GM18517 (cell line): ENCODE data around the gene BOLL.
"Not testable (repeated sequence)": the region's sequence is repeated elsewhere in the genome, so short reads cannot be mapped to it uniquely, and the experiment has no call there.

Experiments used
- ATAC-seq: cut with Tn5 transposase; IDR thresholded peaks from one replicate; pipeline ENCODE4 v1.9.1; 2021; ENCODE audit warnings: mild to moderate bottlenecking, moderate library complexity; ENCODE audit not compliant: unreplicated experiment

BOLL gene

GRCh38 chr2:197784956-197785941, at the start of gene BOLL:
Gene BOLL, minus strand, starts transcription at chr2:197785319. Its CDS starts 3,469 bp downstream, at chr2:197781850.
- ATAC-seq, result no peak

- not testable (repeated sequence) for ATAC-seq
These were observed 49.7 kb upstream of the BOLL start for GRCh38 chr2:197834771-197835170.

- ATAC-seq, result no peak
These were observed 43.5 kb upstream of the BOLL start for GRCh38 chr2:197828464-197829135.

GRCh38 chr2:197827618-197828017, 42.5 kb upstream of the BOLL start:
- no peak for ATAC-seq

GRCh38 chr2:197822333-197822732, 37.2 kb upstream of the BOLL start:
- no peak for ATAC-seq

GRCh38 chr2:197821550-197822289, 36.6 kb upstream of the BOLL start:
- ATAC-seq, result no peak

- no peak for ATAC-seq
These were observed 29.4 kb upstream of the BOLL start for GRCh38 chr2:197814526-197814925.

GRCh38 chr2:197813093-197813787, 28.1 kb upstream of the BOLL start:
- ATAC-seq, result no peak

- ATAC-seq, result no peak
These were observed 25.4 kb upstream of the BOLL start for GRCh38 chr2:197810491-197810890.

- no peak for ATAC-seq
These were observed 24.9 kb upstream of the BOLL start for GRCh38 chr2:197810016-197810415.

- ATAC-seq, result no peak
These were observed 23.9 kb upstream of the BOLL start for GRCh38 chr2:197809064-197809463.

- ATAC-seq, result no peak
These were observed 20.9 kb upstream of the BOLL start for GRCh38 chr2:197805715-197806633.

GRCh38 chr2:197804758-197805714, 19.9 kb upstream of the BOLL start:
- peak; percentile 19 for ATAC-seq

GRCh38 chr2:197804049-197804757, 19.1 kb upstream of the BOLL start, which contains the start of gene PLCL1:
Gene PLCL1, plus strand, starts transcription at chr2:197804593.
- peak; percentile 99 for ATAC-seq

GRCh38 chr2:197803033-197803444, 17.9 kb upstream of the BOLL start:
- no peak for ATAC-seq

GRCh38 chr2:197801033-197801432, 15.9 kb upstream of the BOLL start:
- no peak for ATAC-seq

- ATAC-seq, result no peak
These were observed 15.0 kb upstream of the BOLL start for GRCh38 chr2:197800091-197800490.

- ATAC-seq, result no peak
These were observed 13.9 kb upstream of the BOLL start for GRCh38 chr2:197799068-197799467.
